Ecto neural progenitor cell (in vitro differentiated cells): ENCODE measurements around the gene CD9.
"Not testable (repeated sequence)": the region's sequence is repeated elsewhere in the genome, so short reads cannot be mapped to it uniquely, and the experiment has no call there.

Experiments used
- DNase-seq: peaks from one replicate; pipeline ENCODE4 v3.0.0-alpha.2; 2018; ENCODE audit warnings: low spot score

The CD9 gene

GRCh38 chr12:6199531-6200255 is 507 bp upstream of the CD9 start:
- DNase-seq: peak; percentile 80

DNA sequence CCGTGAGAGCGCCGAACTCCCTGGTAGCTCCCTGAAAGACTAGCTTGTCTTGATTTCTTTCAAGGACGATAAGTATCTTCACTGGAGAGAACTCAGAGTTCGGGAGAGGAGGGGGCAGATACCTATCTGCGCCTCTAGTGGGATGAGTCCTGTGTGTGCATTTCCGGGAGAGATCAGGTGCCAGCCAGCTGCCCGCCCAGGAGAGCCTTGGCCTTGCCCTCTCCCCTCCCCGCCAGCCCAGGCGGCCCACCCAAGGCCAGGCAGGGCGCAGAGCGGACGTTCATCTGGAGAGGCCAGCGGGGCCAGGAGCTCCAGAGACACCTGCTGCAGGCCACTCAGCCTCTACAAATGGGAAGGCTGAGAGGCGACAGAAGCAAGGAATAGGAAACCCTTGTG is 1.0 kb downstream of the CD9 start:
- DNase-seq: no peak

DNA sequence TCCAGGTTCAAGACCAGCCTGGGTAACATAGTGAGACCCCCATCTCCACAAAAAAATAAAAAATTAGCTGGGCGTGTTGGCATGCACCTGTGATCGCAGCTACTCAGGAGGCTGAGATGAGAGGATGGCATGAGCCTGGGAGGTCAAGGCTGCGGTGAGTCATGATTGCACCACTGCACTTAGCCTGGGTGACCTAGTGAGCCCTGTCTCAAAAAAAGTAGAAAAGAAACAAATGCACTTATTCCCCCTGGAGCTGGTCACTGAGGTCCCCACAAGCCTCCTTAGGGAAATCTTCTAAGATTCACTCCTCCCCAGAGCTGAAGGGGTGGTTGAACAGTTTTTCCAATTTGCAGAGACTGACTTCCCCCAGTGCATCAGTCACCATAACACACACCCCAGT is 1.6 kb downstream of the CD9 start:
- DNase-seq: no peak

- DNase-seq: no peak
These were observed 2.1 kb downstream of the CD9 start for GRCh38 chr12:6202304-6202703.

DNA sequence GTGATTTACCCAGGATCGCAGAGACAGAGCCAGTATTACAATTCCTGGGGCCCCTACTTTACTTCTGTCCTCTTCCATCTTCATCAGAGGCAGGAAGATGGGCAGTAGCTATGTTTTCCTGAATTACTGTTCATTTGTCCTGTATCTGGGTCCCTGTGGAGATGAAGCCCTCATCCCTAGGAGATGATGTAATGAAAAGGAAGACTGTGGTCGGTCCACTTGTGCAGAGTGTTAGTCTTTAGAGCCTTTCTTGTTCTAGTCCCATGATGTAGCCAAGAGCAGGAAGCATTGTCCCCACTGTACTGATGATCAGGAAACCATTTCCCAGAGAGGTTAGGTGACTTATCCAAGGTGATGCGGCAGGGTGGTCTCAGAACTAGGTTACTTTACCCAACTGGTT is 2.6 kb downstream of the CD9 start:
- DNase-seq: no peak

DNA sequence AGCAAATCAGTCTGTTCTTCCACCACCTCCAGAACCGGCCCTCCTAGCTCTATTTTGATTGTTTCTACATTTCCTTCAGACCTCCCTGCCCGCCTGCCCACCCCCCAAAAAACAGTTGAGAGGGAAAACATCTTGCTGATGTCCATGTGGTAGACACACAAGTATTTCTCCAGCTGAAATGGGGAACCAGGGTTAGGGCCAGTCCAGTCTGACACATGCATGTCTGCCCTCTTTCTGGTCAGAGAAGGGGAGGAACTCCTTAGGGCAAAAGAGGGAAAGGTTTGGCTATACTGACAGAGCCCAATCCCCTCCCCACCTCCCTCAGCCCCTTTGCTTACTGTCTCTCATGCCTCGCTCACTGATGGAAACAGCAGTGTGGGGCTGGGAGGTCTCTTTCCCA is 3.4 kb downstream of the CD9 start:
- DNase-seq: no peak

- no peak for DNase-seq
These were observed 4.4 kb downstream of the CD9 start for GRCh38 chr12:6204533-6205143.

DNA sequence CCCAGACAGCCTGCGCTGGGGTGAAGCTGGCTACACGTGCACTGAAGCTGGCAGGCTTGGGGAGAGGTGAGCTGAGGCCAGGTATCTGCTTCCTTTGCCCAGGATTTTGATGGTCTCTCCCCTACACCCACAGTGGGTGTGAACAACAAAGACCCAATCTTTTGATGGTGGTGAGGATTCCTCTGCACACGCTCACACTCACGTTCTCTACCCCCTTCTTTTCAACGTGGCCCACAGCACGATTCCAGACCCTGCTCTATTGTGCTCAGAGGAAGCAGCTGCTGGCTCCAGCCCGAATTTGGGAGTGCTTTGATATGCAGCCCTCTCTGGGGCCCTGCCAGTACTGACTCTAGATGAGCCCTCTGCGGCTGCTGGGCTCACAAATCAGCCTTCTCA is 4.9 kb downstream of the CD9 start:
- no peak for DNase-seq

- no peak for DNase-seq
These were observed 5.6 kb downstream of the CD9 start for GRCh38 chr12:6205761-6206160.

DNA sequence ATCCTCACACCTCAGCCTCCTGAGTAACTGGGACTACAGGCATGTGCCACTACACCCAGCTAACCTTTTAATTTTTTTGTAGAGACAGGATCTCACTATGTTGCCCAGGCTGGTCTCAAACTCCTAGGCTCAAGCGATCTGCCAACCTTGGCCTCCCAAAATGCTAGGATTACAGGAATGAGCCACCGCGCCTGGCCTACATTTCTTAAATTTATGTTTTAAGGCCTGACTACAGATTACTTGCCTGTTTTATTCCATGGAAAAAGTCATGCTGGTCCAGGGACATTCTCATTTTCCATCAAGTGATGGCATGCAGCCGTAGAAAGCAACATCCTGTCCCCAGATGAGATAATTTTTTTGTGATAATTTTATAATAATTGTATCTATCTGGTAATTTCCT is 6.1 kb downstream of the CD9 start:
- no peak for DNase-seq

- DNase-seq: no peak
These were observed 7.2 kb downstream of the CD9 start for GRCh38 chr12:6207259-6207925.

DNA sequence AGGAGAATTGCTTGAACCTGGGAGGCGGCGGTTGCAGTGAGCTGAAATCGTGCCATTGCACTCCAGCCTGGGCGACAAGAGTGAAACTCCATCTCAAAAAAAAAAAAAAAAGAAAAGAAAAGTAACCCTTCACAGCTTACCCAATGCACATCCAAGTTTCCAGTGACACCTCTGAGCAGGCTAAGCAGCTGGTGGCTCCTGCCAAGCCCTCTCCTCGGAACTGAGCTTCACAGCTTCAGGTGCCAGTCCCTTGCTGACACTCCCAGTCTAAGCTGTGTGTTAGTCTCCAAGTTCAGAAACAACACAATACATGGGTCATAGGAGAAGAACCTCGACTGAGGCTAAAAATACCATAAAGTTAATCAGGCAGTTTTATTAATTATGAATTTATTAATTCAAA is 7.9 kb downstream of the CD9 start:
- DNase-seq: no peak

DNA sequence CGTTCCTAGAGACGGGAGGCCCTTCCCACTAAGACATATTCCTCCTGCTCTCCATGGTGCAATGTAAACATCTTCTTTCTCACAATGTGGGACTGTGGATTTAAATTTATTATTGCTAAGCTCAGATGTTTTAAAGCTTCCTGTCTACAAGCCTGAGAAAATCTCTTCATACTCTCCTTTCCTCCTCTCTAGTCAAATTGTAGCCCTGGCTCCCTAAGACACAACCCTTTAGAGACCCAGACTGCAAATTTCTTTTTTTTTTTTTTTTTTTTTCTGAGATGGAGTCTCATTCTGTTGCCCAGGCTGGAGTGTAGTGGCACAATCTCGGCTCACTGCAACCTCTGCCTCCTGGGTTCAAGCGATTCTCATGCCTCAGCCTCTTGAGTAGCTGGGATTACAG is 9.2 kb downstream of the CD9 start:
- DNase-seq: not testable (repeated sequence)

- DNase-seq: no peak
These were observed 11.2 kb downstream of the CD9 start for GRCh38 chr12:6211421-6211869.

- DNase-seq: no peak
These were observed 11.9 kb downstream of the CD9 start for GRCh38 chr12:6212086-6212485.

DNA sequence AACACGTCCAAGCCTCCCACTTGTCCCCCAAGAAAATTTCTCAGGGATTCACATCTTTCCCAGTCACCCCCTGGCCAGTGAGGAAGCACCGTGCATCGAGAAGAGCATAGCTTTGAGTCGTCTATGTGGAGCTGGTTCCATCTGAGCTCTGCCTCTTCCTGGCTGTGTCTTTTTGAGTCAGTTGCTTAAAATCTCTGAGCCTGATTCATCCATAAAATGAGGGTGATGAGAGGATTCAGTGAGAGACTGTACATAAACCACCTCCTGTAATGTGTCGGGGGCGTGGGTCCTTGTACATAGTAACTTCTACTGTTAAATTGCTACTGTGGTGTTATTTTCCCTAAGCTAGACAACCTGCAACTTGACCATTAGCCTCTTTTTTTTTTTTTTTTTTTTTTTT is 13.8 kb downstream of the CD9 start:
- no peak for DNase-seq

- no peak for DNase-seq
These were observed 14.4 kb downstream of the CD9 start for GRCh38 chr12:6214633-6215032.

GRCh38 chr12:6215120-6215807 is 15.1 kb downstream of the CD9 start:
- no peak for DNase-seq

- no peak for DNase-seq
These were observed 15.8 kb downstream of the CD9 start for GRCh38 chr12:6215932-6216494.

GRCh38 chr12:6216581-6216980 is 16.4 kb downstream of the CD9 start:
- no peak for DNase-seq

GRCh38 chr12:6218347-6218925 is 18.2 kb downstream of the CD9 start:
- no peak for DNase-seq

GRCh38 chr12:6219980-6220379 is 19.8 kb downstream of the CD9 start:
- DNase-seq: no peak
